HG03460 (cell line): Measurements from ENCODE around the gene SLC6A17.
A peak's percentile ranks its signal among the peaks of the same experiment; 100 is the strongest.

Source experiments
- ATAC-seq: cut with Tn5 transposase; IDR thresholded peaks from one replicate; pipeline ENCODE4 v1.9.1; 2021; ENCODE audit not compliant: unreplicated experiment

SLC6A17 gene

GRCh38 chr1:110201157-110201825, 51.0 kb downstream of the SLC6A17 start:
- no peak for ATAC-seq

- no peak for ATAC-seq
Measured at GRCh38 chr1:110203021-110203661, 52.8 kb downstream of the SLC6A17 start.

GRCh38 chr1:110205156-110205555, 54.9 kb downstream of the SLC6A17 start:
- no peak for ATAC-seq

- no peak for ATAC-seq
Measured at GRCh38 chr1:110205591-110206155, 55.4 kb downstream of the SLC6A17 start.

- ATAC-seq = no peak
Measured at GRCh38 chr1:110206261-110206920, 56.1 kb downstream of the SLC6A17 start.

- ATAC-seq = no peak
Measured at GRCh38 chr1:110207831-110208230, 57.5 kb downstream of the SLC6A17 start.

- ATAC-seq = no peak
Measured at GRCh38 chr1:110208916-110209645, 58.8 kb downstream of the SLC6A17 start.

GRCh38 chr1:110209715-110210603, 59.7 kb downstream of the SLC6A17 start, which contains the start of gene KCNC4:
Gene KCNC4, plus strand, starts transcription at chr1:110210314. Its CDS starts 1,186 bp downstream, at chr1:110211500.
- peak; percentile 82 for ATAC-seq

- ATAC-seq = peak; percentile 31
Measured at GRCh38 chr1:110210604-110211495, 60.6 kb downstream of the SLC6A17 start.

- no peak for ATAC-seq
Measured at GRCh38 chr1:110211496-110212168, 61.3 kb downstream of the SLC6A17 start.

- no peak for ATAC-seq
Measured at GRCh38 chr1:110212169-110213142, 62.2 kb downstream of the SLC6A17 start.

GRCh38 chr1:110213143-110213540, 62.8 kb downstream of the SLC6A17 start:
- ATAC-seq = no peak

GRCh38 chr1:110214454-110215404, 64.4 kb downstream of the SLC6A17 start:
- no peak for ATAC-seq

- ATAC-seq = no peak
Measured at GRCh38 chr1:110215621-110216515, 65.6 kb downstream of the SLC6A17 start.

GRCh38 chr1:110216844-110217444, 66.7 kb downstream of the SLC6A17 start:
- ATAC-seq = no peak
